NCI-H748 (cell line): Measurements from ENCODE around the gene CTNNA2.
A peak's percentile ranks its signal among the peaks of the same experiment; 100 is the strongest.
"Not testable (repeated sequence)": the region's sequence is repeated elsewhere in the genome, so short reads cannot be mapped to it uniquely, and the experiment has no call there.

Experiments
- DNase-seq: peaks from one replicate; lab custom pipeline; 2025; ENCODE audit not compliant: unreplicated experiment; lab: John Stamatoyannopoulos, UW

CTNNA2 gene

GRCh38 chr2:80185091-80185490 is 672.2 kb downstream of the CTNNA2 start:
- DNase-seq: no peak

- peak; percentile 4 for DNase-seq
Measured at GRCh38 chr2:80186262-80186661, 673.4 kb downstream of the CTNNA2 start.

- DNase-seq: no peak
Measured at GRCh38 chr2:80187156-80187555, 674.3 kb downstream of the CTNNA2 start.

- DNase-seq: no peak
Measured at GRCh38 chr2:80190166-80190565, 677.3 kb downstream of the CTNNA2 start.

- DNase-seq: no peak
Measured at GRCh38 chr2:80193566-80193965, 680.7 kb downstream of the CTNNA2 start.

GRCh38 chr2:80195034-80195433 is 682.2 kb downstream of the CTNNA2 start:
- no peak for DNase-seq

DNA sequence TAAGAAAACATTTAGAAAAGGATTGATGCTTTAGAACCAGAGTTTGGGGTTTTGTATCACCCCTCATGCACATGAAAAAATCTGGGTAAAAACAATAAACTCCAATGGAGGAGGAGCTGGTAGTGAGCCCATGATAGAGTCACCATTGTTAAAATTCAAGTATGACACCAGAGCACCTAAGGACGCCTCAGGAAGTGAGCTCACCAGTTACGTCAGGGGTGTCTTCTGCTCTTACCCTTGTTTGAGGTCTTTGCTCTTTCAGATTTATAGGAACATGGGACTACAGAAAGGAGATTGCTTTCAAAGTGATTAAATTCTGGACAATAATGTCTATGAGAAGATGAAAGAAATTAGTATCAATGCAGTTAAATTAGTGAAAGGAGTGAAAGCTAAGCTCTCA is 685.2 kb downstream of the CTNNA2 start:
- DNase-seq: no peak

GRCh38 chr2:80199504-80199903 is 686.7 kb downstream of the CTNNA2 start:
- DNase-seq: no peak

- not testable (repeated sequence) for DNase-seq
Measured at GRCh38 chr2:80203929-80204328, 691.1 kb downstream of the CTNNA2 start.

- no peak for DNase-seq
Measured at GRCh38 chr2:80205498-80205897, 692.6 kb downstream of the CTNNA2 start.

DNA sequence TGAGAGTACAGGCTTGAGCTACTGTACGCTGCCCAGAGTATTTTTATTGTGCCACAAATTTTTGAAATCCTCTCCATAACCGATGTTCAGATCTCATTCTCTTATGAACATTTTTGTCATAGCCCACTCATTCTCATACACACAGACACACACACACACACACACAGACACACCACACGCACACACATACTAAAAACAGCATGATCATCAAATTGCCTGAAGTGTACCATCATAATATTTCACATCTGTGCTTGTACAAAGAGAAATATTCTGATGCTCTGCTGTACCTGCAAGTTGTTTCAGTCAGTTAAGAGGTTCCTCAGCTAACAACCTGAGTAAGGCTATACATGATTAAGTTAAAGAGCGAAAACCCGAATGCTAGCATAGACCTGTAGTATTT is 696.6 kb downstream of the CTNNA2 start:
- DNase-seq: no peak

GRCh38 chr2:80217446-80217845 is 704.6 kb downstream of the CTNNA2 start:
- DNase-seq: no peak

- no peak for DNase-seq
Measured at GRCh38 chr2:80222644-80223043, 709.8 kb downstream of the CTNNA2 start.

- DNase-seq: no peak
Measured at GRCh38 chr2:80231421-80231820, 718.6 kb downstream of the CTNNA2 start.

GRCh38 chr2:80233333-80233732 is 720.5 kb downstream of the CTNNA2 start:
- DNase-seq: no peak

GRCh38 chr2:80238692-80239469 is 726.0 kb downstream of the CTNNA2 start:
- peak; percentile 24 for DNase-seq

DNA sequence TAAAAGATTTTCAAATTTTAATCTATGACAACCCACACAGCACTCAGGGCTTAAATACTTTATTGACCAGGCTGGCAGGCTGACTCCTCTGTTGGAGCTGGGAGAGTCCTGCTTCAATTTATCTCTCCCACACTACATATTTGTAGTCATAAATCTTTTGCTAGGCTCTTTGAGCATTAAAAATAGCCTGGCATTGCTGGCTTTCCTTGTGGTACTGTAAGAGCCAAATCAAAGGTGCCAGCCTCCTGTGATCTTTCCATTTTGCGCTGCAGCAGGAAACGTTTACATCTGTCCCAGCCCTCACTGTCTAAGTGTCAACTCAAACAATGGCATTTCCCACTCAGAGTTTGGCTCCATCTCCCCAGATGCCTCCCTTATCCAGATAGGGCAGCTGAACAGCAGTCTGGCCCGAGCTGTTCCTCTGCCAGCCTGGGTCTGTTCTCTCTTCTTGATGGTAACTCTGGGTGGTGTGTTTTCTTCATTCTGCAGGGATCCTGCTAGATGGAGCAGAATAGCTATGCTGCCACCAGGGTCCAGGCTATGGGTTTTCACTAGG is 729.6 kb downstream of the CTNNA2 start:
- DNase-seq: peak; percentile 18

DNA sequence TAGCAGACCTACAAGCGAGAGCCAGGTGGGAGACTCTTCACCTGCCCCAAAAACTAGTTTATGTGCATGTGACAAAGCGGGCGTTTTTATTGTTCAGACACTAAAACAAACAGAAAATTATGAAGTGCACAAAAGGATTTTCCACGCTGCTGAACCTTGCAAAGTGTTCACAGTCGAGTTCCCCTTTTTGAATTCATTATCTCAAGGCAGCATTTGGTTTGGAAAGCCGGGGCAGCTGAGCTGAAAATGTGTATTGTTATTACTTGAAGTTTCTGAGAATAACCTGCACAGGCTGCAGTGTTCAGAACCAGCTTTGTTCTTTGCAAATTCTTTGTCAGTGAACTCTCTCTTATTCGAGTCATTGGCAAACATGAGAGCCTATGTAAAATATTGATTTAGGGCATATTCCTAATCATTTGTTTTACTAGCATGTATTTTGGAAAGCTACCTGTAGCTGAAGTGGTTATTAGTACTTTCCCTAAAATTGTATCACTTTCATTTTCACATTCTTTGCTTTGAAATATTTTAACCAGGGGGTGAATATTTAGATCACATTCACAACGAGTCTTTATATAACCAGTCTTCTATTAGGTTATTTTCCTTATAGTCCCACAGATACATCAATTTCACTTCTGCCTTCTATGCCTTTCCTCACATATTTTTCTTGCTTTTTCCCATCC is 732.2 kb downstream of the CTNNA2 start:
- DNase-seq: peak; percentile 64

DNA sequence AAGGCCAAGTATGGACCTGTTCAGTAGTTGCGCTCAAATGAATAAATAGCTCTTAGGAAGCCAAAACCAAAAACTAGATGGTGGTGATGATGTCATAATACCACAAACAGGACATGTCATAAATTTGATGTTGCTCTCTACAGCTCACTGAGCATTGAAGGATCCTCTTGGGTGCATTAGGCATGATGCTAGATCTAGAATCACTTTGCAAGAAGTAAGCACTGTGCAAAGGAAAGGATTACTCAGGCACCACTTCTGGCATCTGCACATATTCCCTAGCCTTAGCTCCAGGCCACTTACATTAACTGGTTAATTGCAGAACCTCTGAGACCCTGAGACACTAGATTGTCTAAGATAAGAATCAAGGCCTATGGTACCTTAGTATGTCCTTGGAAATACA is 733.7 kb downstream of the CTNNA2 start:
- no peak for DNase-seq

DNA sequence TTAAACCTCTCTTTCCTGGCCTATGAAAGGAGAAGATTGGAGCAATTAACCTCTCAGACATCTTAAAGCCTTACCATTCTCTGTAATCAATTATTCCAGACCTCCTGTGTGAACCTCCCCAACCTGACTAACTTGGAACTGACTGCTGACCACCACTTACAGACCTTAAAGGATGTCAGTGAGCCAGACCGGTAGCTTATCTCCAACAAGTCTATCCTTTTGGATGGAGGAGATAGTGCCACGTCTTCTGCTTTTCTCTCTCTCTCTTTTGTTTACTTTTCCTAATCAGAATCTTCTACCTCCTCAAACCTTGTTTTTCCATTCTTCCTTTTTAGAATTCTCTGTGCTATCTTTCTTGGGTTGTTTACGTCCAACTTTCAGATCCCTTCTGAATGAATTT is 734.5 kb downstream of the CTNNA2 start:
- DNase-seq: no peak

- DNase-seq: no peak
Measured at GRCh38 chr2:80248146-80248545, 735.3 kb downstream of the CTNNA2 start.

GRCh38 chr2:80252294-80252986 is 739.6 kb downstream of the CTNNA2 start:
- DNase-seq: no peak
